Inflammatory macrophage treated with lipopolysaccharide for 1 hour (primary cell): ENCODE measurements around the gene PRKD2.

Source experiments
- DNase-seq, 2 donors: peaks; one replicate each; pipeline ENCODE4 v3.0.0-alpha.2; 2020 to 2022

The PRKD2 gene

GRCh38 chr19:46741447-46741846 lies 24.5 kb upstream of the PRKD2 start:
- no peak for DNase-seq

GRCh38 chr19:46739290-46739771 lies 22.4 kb upstream of the PRKD2 start:
- DNase-seq = no peak

- no peak for DNase-seq
These were observed 20.9 kb upstream of the PRKD2 start for GRCh38 chr19:46737761-46738171.

GRCh38 chr19:46737298-46737654 lies 20.4 kb upstream of the PRKD2 start:
- DNase-seq = no peak

- no peak for DNase-seq
These were observed 19.8 kb upstream of the PRKD2 start for GRCh38 chr19:46736531-46737297.

- DNase-seq = peak; percentile 44 to 54
These were observed 16.9 kb upstream of the PRKD2 start for GRCh38 chr19:46733690-46734292.

GRCh38 chr19:46732966-46733689 lies 16.2 kb upstream of the PRKD2 start:
- DNase-seq = peak; percentile 85 to 92

- DNase-seq = no peak
These were observed 15.4 kb upstream of the PRKD2 start for GRCh38 chr19:46732172-46732938.

- DNase-seq = peak; percentile 83 to 89
These were observed 14.7 kb upstream of the PRKD2 start for GRCh38 chr19:46731584-46731983.

- DNase-seq = peak; percentile 79 to 88
These were observed 14.1 kb upstream of the PRKD2 start for GRCh38 chr19:46731007-46731501.

- no peak for DNase-seq
These were observed 13.7 kb upstream of the PRKD2 start for GRCh38 chr19:46730595-46730994.

- no peak for DNase-seq
These were observed 13.3 kb upstream of the PRKD2 start for GRCh38 chr19:46730187-46730586.

GRCh38 chr19:46729696-46730095 lies 12.8 kb upstream of the PRKD2 start:
- DNase-seq = no peak

GRCh38 chr19:46728693-46729339 lies 11.9 kb upstream of the PRKD2 start:
- DNase-seq = peak; percentile 47 to 82

GRCh38 chr19:46728208-46728607 lies 11.3 kb upstream of the PRKD2 start:
- no peak for DNase-seq

- no peak for DNase-seq
These were observed 10.8 kb upstream of the PRKD2 start for GRCh38 chr19:46727757-46728156.

GRCh38 chr19:46726971-46727501 lies 10.1 kb upstream of the PRKD2 start:
- peak; percentile 26 to 49 for DNase-seq

GRCh38 chr19:46726551-46726950 lies 9.6 kb upstream of the PRKD2 start:
- DNase-seq = no peak

- no peak for DNase-seq
These were observed 9.0 kb upstream of the PRKD2 start for GRCh38 chr19:46725859-46726393.

GRCh38 chr19:46725036-46725820 lies 8.3 kb upstream of the PRKD2 start:
- no peak for DNase-seq

GRCh38 chr19:46724468-46724867 lies 7.6 kb upstream of the PRKD2 start:
- no peak for DNase-seq
